SK-N-SH (cell line): ENCODE results near the gene KRT74. TPM values are rescaled to one million over a fixed set of nuclear protein-coding genes. Genes with fewer than 3 reads are reported as not detected.

Experiments used
- CTCF ChIA-PET: fragments of 300-600, 350-600 bp; formaldehyde crosslinking; extraction: SDS; loops from one replicate; lab custom pipeline; 2021; lab: Yijun Ruan, JAX
- POLR2A ChIA-PET: fragments of 350-600 bp; sonication (Branson Sonifier 250); formaldehyde crosslinking; extraction: SDS; loops from one replicate; lab custom pipeline; 2020; ENCODE audit warnings: antibody characterized with exemption, inconsistent platforms; lab: Yijun Ruan, JAX
- DNase-seq: peaks from one replicate; pipeline ENCODE4 v3.0.0; 2012
- H2AFZ ChIP-seq: fragments of 200-600 bp; sonication (generic); 2 replicates; pipeline ENCODE4 v1.8.1; 2016; ENCODE audit warnings: antibody characterized with exemption, mild to moderate bottlenecking, low read depth
- H3F3A ChIP-seq: fragments of 200-600 bp; sonication (generic); replicated peaks from 2 replicates; pipeline ENCODE3; 2016; ENCODE audit warnings: antibody characterized with exemption, mild to moderate bottlenecking; ENCODE audit not compliant: insufficient read depth
- H3K27ac ChIP-seq, 2 experiments: fragments of 200-500 bp in 1 of 2; fragments of 200-600 bp in 1 of 2; sonication (Bioruptor generic) in 1 of 2; sonication (generic), shearing (Covaris generic) in 1 of 2; 2 replicates each; pipeline versions ENCODE4 v1.5.1 to v1.6.1; 2014 to 2016; ENCODE audit warnings: low read depth in 2 of 2, inconsistent platforms in 1 of 2, low read length in 1 of 2, mild to moderate bottlenecking in 1 of 2, mixed read lengths in 1 of 2
- H3K27me3 ChIP-seq: fragments of 200-600 bp; sonication (generic), shearing (Covaris generic); 2 replicates; pipeline ENCODE4 v1.6.1; 2016; ENCODE audit warnings: mixed run types; ENCODE audit not compliant: insufficient read depth
- H3K36me3 ChIP-seq, 2 experiments: fragments of 200-500 bp in 1 of 2; fragments of 200-600 bp in 1 of 2; sonication (Bioruptor generic) in 1 of 2; sonication (generic) in 1 of 2; replicated peaks in 1 of 2; 2 replicates each; pipeline versions ENCODE3 to v1.5.1; 2014 to 2016; ENCODE audit warnings: low read length in 1 of 2, mild to moderate bottlenecking in 1 of 2; ENCODE audit not compliant: insufficient read depth in 2 of 2, control insufficient read depth in 1 of 2
- H3K4me1 ChIP-seq, 2 experiments: fragments of 200-500 bp in 1 of 2; fragments of 200-600 bp in 1 of 2; sonication (Bioruptor generic) in 1 of 2; sonication (generic), shearing (Covaris generic) in 1 of 2; 2 replicates each; pipeline versions ENCODE4 v1.5.1 to v1.6.1; 2014 to 2016; ENCODE audit warnings: low read depth in 1 of 2, low read length in 1 of 2, mixed run types in 1 of 2; ENCODE audit not compliant: insufficient read depth in 2 of 2, control insufficient read depth in 1 of 2
- H3K4me2 ChIP-seq: fragments of 200-600 bp; sonication (generic), shearing (Covaris generic); 2 replicates; pipeline ENCODE4 v1.6.1; 2017; ENCODE audit warnings: mixed run types
- H3K4me3 ChIP-seq, 2 experiments: fragments of 200-500 bp in 1 of 2; fragments of 200-600 bp in 1 of 2; sonication (Bioruptor generic) in 1 of 2; sonication (generic), shearing (Covaris generic) in 1 of 2; 2 replicates each; pipeline versions ENCODE4 v1.5.1 to v1.8.1; 2014 to 2016; ENCODE audit warnings: low read depth in 2 of 2, inconsistent platforms in 1 of 2, low read length in 1 of 2, mild to moderate bottlenecking in 1 of 2, mixed read lengths in 1 of 2, moderate library complexity in 1 of 2
- H3K79me2 ChIP-seq: fragments of 200-600 bp; sonication (generic); 2 replicates; pipeline ENCODE4 v1.8.1; 2017; ENCODE audit warnings: mild to moderate bottlenecking; ENCODE audit not compliant: insufficient read depth
- H3K9ac ChIP-seq: fragments of 200-600 bp; sonication (generic); 2 replicates; pipeline ENCODE4 v1.6.1; 2017; ENCODE audit warnings: mixed run types
- H3K9me2 ChIP-seq: fragments of 200-600 bp; sonication (generic); 2 replicates; pipeline ENCODE4 v1.6.1; 2017; ENCODE audit warnings: mixed run types
- H3K9me3 ChIP-seq: fragments of 200-600 bp; sonication (generic); 2 replicates; pipeline ENCODE4 v1.6.1; 2017; ENCODE audit warnings: mixed run types, mild to moderate bottlenecking, moderate library complexity
- H4K20me1 ChIP-seq: fragments of 200-600 bp; sonication (generic); 2 replicates; pipeline ENCODE4 v1.6.1; 2017; ENCODE audit warnings: mild to moderate bottlenecking, mixed run types; ENCODE audit not compliant: insufficient read depth
- CTCF ChIP-seq: fragments of 200-600 bp; sonication (generic); IDR thresholded peaks from 2 replicates; pipeline ENCODE4 v1.6.1; 2017; ENCODE audit warnings: antibody characterized with exemption, mild to moderate bottlenecking, moderate library complexity
- EP300 ChIP-seq, 2 experiments: IDR thresholded peaks; 2 replicates each; pipeline versions ENCODE4 v1.4.0 to v1.6.1; 2012; ENCODE audit warnings: borderline replicate concordance in 1 of 2, low read depth in 1 of 2, low read length in 1 of 2
- EZH2phosphoT487 ChIP-seq: fragments of 200-600 bp; sonication (generic); IDR thresholded peaks from 2 replicates; pipeline ENCODE4 v1.6.1; 2017; ENCODE audit warnings: low read depth, mixed run types, mild to moderate bottlenecking, antibody characterized with exemption, moderate library complexity, borderline replicate concordance
- FOSL2 ChIP-seq: IDR thresholded peaks from 2 replicates; pipeline ENCODE4 v1.4.0; 2012; ENCODE audit warnings: low read depth, mild to moderate bottlenecking, moderate library complexity, borderline replicate concordance
- FOXM1 ChIP-seq: IDR thresholded peaks from 2 replicates; pipeline ENCODE4 v1.4.0; 2012; ENCODE audit warnings: low read depth, mild to moderate bottlenecking
- GABPA ChIP-seq: IDR thresholded peaks from 2 replicates; pipeline ENCODE4 v1.4.0; 2012; ENCODE audit warnings: low read depth, mild to moderate bottlenecking
- GATA2 ChIP-seq: sonication (generic); formaldehyde crosslinking; IDR thresholded peaks from 2 replicates; pipeline ENCODE4 v1.5.0; 2020; ENCODE audit warnings: mild to moderate bottlenecking, missing genetic modification reagents
- IRF3 ChIP-seq: fragments of 150-350 bp; IDR thresholded peaks from 2 replicates; pipeline ENCODE4 v1.6.1; 2016; ENCODE audit warnings: mild to moderate bottlenecking, low read depth, low read length
- JUND ChIP-seq: IDR thresholded peaks from 2 replicates; pipeline ENCODE4 v1.4.0; 2012
- MEF2A ChIP-seq: IDR thresholded peaks from 2 replicates; pipeline ENCODE4 v1.4.0; 2012; ENCODE audit warnings: low read depth, borderline replicate concordance
- NFIC ChIP-seq: IDR thresholded peaks from 2 replicates; pipeline ENCODE4 v1.4.0; 2012; ENCODE audit warnings: borderline replicate concordance
- NRF1 ChIP-seq: IDR thresholded peaks from 2 replicates; pipeline ENCODE4 v1.6.1; 2012; ENCODE audit warnings: low read depth, mild to moderate bottlenecking, low read length
- PBX3 ChIP-seq: IDR thresholded peaks from 2 replicates; pipeline ENCODE4; 2012
- POLR2AphosphoS5 ChIP-seq: IDR thresholded peaks from 2 replicates; pipeline ENCODE4 v1.6.1; 2012; ENCODE audit warnings: low read depth, low read length
- RAD21 ChIP-seq: IDR thresholded peaks from 2 replicates; pipeline ENCODE4 v1.6.1; 2012; ENCODE audit warnings: mild to moderate bottlenecking, low read length
- RCOR1 ChIP-seq: fragments of 150-350 bp; IDR thresholded peaks from 2 replicates; pipeline ENCODE4 v1.6.1; 2017; ENCODE audit warnings: antibody characterized with exemption, low read length
- RFX5 ChIP-seq: IDR thresholded peaks from 2 replicates; pipeline ENCODE4 v1.6.1; 2012; ENCODE audit warnings: mild to moderate bottlenecking, improper control_type of control experiment, low read length
- RXRA ChIP-seq: IDR thresholded peaks from 2 replicates; pipeline ENCODE4 v1.4.0; 2012; ENCODE audit warnings: low read depth, mild to moderate bottlenecking, borderline replicate concordance
- SIN3A ChIP-seq: IDR thresholded peaks from 2 replicates; pipeline ENCODE4 v1.6.1; 2012; ENCODE audit warnings: low read depth, mild to moderate bottlenecking, low read length, moderate library complexity, borderline replicate concordance
- SMC3 ChIP-seq: IDR thresholded peaks from 2 replicates; pipeline ENCODE4 v1.6.1; 2012; ENCODE audit warnings: low read depth, low read length, improper control_type of control experiment
- TAF1 ChIP-seq: IDR thresholded peaks from 2 replicates; pipeline ENCODE4 v1.6.1; 2012; ENCODE audit warnings: low read depth, mild to moderate bottlenecking, low read length, moderate library complexity, borderline replicate concordance
- TCF12 ChIP-seq: IDR thresholded peaks from 2 replicates; pipeline ENCODE4 v1.4.0; 2012
- TEAD4 ChIP-seq: IDR thresholded peaks from 2 replicates; pipeline ENCODE4 v1.4.0; 2012; ENCODE audit warnings: mild to moderate bottlenecking, borderline replicate concordance; ENCODE audit not compliant: insufficient read depth
- USF2 ChIP-seq: fragments of 150-350 bp; IDR thresholded peaks from 2 replicates; pipeline ENCODE4 v1.6.1; 2017; ENCODE audit warnings: antibody characterized with exemption, low read length, low read depth, borderline replicate concordance
- YY1 ChIP-seq: IDR thresholded peaks from 2 replicates; pipeline ENCODE4 v1.4.0; 2012; ENCODE audit warnings: low read depth, mild to moderate bottlenecking
- WGBS: methylation state at CpG from one replicate; pipeline ENCODE4 v1.1.6; 2017; ENCODE audit warnings: low lambda C conversion rate; 5-methylcytosine and 5-hydroxymethylcytosine counted together
- polyA plus RNA-seq, 3 experiments: library from polyadenylated mRNA; depleted of rRNA; stranded (reverse); fragments of >200 nt; gene quantifications; 2 replicates each; pipeline ENCODE4 v1.2.3, GENCODE V29; 2012

KRT74 gene
- polyA plus RNA-seq, 1 of the 3 experiments (the other 2 are of a cell fraction): not detected

GRCh38 chr12:52552681-52553195 is 20.9 kb downstream of the KRT74 start, which contains the start of gene KRT71:
Gene KRT71, minus strand, starts transcription at chr12:52553145. Its CDS starts 68 bp downstream, at chr12:52553077.
- no peak within 1 kb of the TSS for H3K27ac ChIP-seq
- H3K27me3 ChIP-seq: peaks cover 61% of the 10 kb centered on the region
- no peaks in the 10 kb centered on the region for H3K9me2 ChIP-seq
- H3K79me2 ChIP-seq: no peaks in the 10 kb centered on the region
- no peak within 1 kb of the TSS for H3K9ac ChIP-seq
- H3F3A ChIP-seq: no peaks in the 10 kb centered on the region
- no peaks in the 10 kb centered on the region for H3K4me1 ChIP-seq
- no peak within 1 kb of the TSS for H3K4me2 ChIP-seq
- no peak for DNase-seq
- ChIA-PET POLR2A (no interaction called here), CTCF (no interaction called here)
- 29% methylated on average over 7 of the region's 14 CpGs for WGBS
- H3K36me3 ChIP-seq: no peaks in the 10 kb centered on the region
- no peaks in the 10 kb centered on the region for H4K20me1 ChIP-seq
- no peaks in the 10 kb centered on the region for H3K9me3 ChIP-seq
- TF ChIP-seq POLR2AphosphoS5 (no peak), USF2 (no peak), GABPA (no peak), RXRA (no peak), SMC3 (no peak), EP300 (IDR thresholded peaks at IDR 0.05; ENCODE audit: borderline replicate concordance in 1 of 2, low read depth in 1 of 2, low read length in 1 of 2) (no peak), YY1 (no peak), FOSL2 (no peak), FOXM1 (no peak), NRF1 (no peak), CTCF (no peak), JUND (no peak), TEAD4 (no peak), EZH2phosphoT487 (no peak)
- no peak within 1 kb of the TSS for H2AFZ ChIP-seq
- H3K4me3 ChIP-seq: no peak within 1 kb of the TSS

GRCh38 chr12:52552055-52552454 is 21.6 kb downstream of the KRT74 start:
- no peak overlapping the region for H3K4me2 ChIP-seq
- ChIA-PET POLR2A (no interaction called here), CTCF (no interaction called here)
- no peaks in the 10 kb centered on the region for H3F3A ChIP-seq
- no peaks in the 10 kb centered on the region for H3K9me3 ChIP-seq
- H3K27ac ChIP-seq: no peak overlapping the region
- H3K9ac ChIP-seq: no peak overlapping the region
- DNase-seq: no peak
- no peaks in the 10 kb centered on the region for H3K79me2 ChIP-seq
- H3K36me3 ChIP-seq: no peaks in the 10 kb centered on the region
- no peaks in the 10 kb centered on the region for H3K9me2 ChIP-seq
- no peaks in the 10 kb centered on the region for H3K4me1 ChIP-seq
- no peak overlapping the region for H2AFZ ChIP-seq
- H4K20me1 ChIP-seq: no peaks in the 10 kb centered on the region
- no peak overlapping the region for H3K4me3 ChIP-seq
- peaks cover 62% of the 10 kb centered on the region for H3K27me3 ChIP-seq
- TF ChIP-seq JUND (no peak), IRF3 (no peak), EZH2phosphoT487 (no peak), TAF1 (no peak), NFIC (no peak), RFX5 (no peak), EP300 (IDR thresholded peaks at IDR 0.05; ENCODE audit: borderline replicate concordance in 1 of 2, low read depth in 1 of 2, low read length in 1 of 2) (no peak), TEAD4 (no peak), GATA2 (CRISPR knock-in tag) (no peak), SMC3 (no peak), RCOR1 (no peak), SIN3A (no peak), PBX3 (no peak), RXRA (no peak), POLR2AphosphoS5 (no peak), NRF1 (no peak), RAD21 (no peak), TCF12 (no peak), MEF2A (no peak)
- WGBS: 9% methylated on average over 4 of the region's 5 CpGs
